Measurements from ENCODE around the gene KDR.

DNA sequence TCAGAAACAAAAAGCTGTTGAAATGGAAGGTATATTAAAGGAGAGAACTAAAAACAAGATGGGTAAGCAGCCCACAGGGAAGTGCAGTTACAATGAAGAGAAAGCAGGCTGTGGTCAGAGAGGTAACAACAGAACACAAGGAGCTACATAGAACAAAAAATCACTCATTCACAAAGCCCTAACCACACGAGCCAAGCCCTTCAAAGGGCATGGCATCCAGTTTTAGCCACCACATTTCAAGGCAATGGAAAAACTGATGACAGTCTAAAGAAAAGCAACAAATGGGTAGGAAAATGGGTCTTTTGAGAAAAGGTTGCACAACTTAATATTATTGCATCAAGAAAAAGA is 37.5 kb downstream of the KDR start:
- TF ChIP-seq SP1 (IDR thresholded peaks at IDR 0.05) (no peak), ARNT (IDR thresholded peaks at IDR 0.05) (no peak)

Data from HEK293T (cell line).